Caco-2 (cell line): Measurements from ENCODE around the gene SRD5A2. TPM values are rescaled to one million over a fixed set of nuclear protein-coding genes. Genes with fewer than 3 reads are reported as not detected.

Experiments
- BruUV-seq: library from RNA; stranded (reverse); fragments of 400-500 nt; replicated peaks from 2 replicates; lab custom pipeline; 2021; lab: Mats Ljungman, UMichigan
- CTCF ChIA-PET: fragments of 300-600 bp; sonication (Branson Sonifier 250); formaldehyde crosslinking; loops from one replicate; lab custom pipeline; 2022; ENCODE audit warnings: antibody characterized with exemption; lab: Charles Lee
- POLR2A ChIA-PET: fragments of 300-600 bp; sonication (Branson Sonifier 250); formaldehyde crosslinking; loops from one replicate; lab custom pipeline; 2022; ENCODE audit warnings: antibody characterized with exemption; lab: Charles Lee
- DNase-seq, 2 experiments: peaks; one replicate each; pipeline versions ENCODE4 v3.0.0 to v3.0.0-alpha.2; 2020 to 2022
- H3K27me3 ChIP-seq: replicated peaks from 2 replicates; pipeline ENCODE4 v1.6.0; 2011; ENCODE audit warnings: low read length; ENCODE audit not compliant: control insufficient read depth, insufficient read depth
- H3K36me3 ChIP-seq: 2 replicates; pipeline ENCODE4 v1.5.1; 2011; ENCODE audit warnings: low read length; ENCODE audit not compliant: control insufficient read depth, insufficient read depth
- H3K4me1 ChIP-seq: fragments of 250-450 bp; sonication (Bioruptor Pico); 2 replicates; pipeline ENCODE4 v1.5.1; 2020; ENCODE audit warnings: mild to moderate bottlenecking
- H3K4me3 ChIP-seq: 2 replicates; pipeline ENCODE4 v1.5.1; 2011; ENCODE audit warnings: low read depth, mild to moderate bottlenecking, control low read depth, low read length
- H3K9me3 ChIP-seq: fragments of 250-450 bp; sonication (Bioruptor Pico); 2 replicates; pipeline ENCODE4 v1.5.1; 2020; ENCODE audit warnings: mild to moderate bottlenecking, moderate library complexity
- H3K27ac Mint-ChIP-seq: one replicate; pipeline ENCODE4 v1.8.0; 2022; ENCODE audit warnings: mixed read lengths; ENCODE audit not compliant: unreplicated experiment
- H3K27me3 Mint-ChIP-seq: one replicate; pipeline ENCODE4 v1.8.0; 2022; ENCODE audit warnings: mixed read lengths; ENCODE audit not compliant: insufficient read depth, unreplicated experiment
- H3K36me3 Mint-ChIP-seq: one replicate; pipeline ENCODE4 v1.8.0; 2022; ENCODE audit warnings: mild to moderate bottlenecking, mixed read lengths; ENCODE audit not compliant: insufficient read depth, unreplicated experiment
- H3K4me1 Mint-ChIP-seq: one replicate; pipeline ENCODE4 v1.8.0; 2022; ENCODE audit warnings: low read depth, mixed read lengths; ENCODE audit not compliant: unreplicated experiment
- H3K4me3 Mint-ChIP-seq: one replicate; pipeline ENCODE4 v1.8.0; 2022; ENCODE audit warnings: mild to moderate bottlenecking, moderate library complexity, mixed read lengths; ENCODE audit not compliant: unreplicated experiment
- H3K9me3 Mint-ChIP-seq: one replicate; pipeline ENCODE4 v1.8.0; 2022; ENCODE audit warnings: mixed read lengths; ENCODE audit not compliant: unreplicated experiment
- intact Hi-C: fragments of 100-400 bp; cut with micrococcal nuclease; formaldehyde crosslinking; loops from one replicate; pipeline ENCODE4 v1.10.0; 2022; ENCODE audit not compliant: unreplicated experiment
- total RNA-seq: library from RNA; stranded (reverse); gene quantifications from 2 replicates; pipeline ENCODE4 v1.2.3, GENCODE V29; 2022
- TF ChIP-seq, protein P1 (sequence below), 2 experiments: fragments of 200-600 bp in 1 of 2; IDR thresholded peaks; 1 replicate in 1 of 2; 2 replicates in 1 of 2; pipeline versions ENCODE4 v1.5.1 to v1.8.0; 2011 to 2022; ENCODE audit warnings: antibody characterized with exemption in 1 of 2, control low read depth in 1 of 2, inconsistent platforms in 1 of 2, low read depth in 1 of 2, low read length in 1 of 2, mild to moderate bottlenecking in 1 of 2, moderate library complexity in 1 of 2; ENCODE audit not compliant: insufficient read depth in 1 of 2, severe bottlenecking in 1 of 2, unreplicated experiment in 1 of 2

The SRD5A2 gene
- total RNA-seq, 1 experiment from 2014 or later, result not detected

DNA sequence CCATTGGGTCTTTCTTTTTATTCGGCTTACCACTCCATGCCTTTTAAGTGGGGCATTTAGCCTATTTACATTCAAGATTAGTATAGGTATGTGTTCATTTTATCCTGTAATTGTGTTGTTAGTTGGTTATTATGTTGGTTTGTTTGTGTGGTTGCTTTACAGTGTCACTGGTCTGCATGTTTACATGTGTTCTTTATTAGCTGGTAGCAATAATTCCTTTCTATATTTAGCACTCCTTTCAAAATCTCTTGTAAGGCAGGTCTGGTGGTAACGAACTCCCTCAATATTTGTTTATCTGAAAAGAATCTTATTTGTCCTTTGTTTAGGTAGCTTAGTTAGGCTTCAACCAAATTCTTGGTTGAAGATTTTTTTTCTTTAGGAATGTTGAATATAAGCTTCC, 97.5 kb downstream of the SRD5A2 start:
- ChIA-PET CTCF (no interaction called here), POLR2A (no interaction called here)
- Histone ChIP-seq H3K4me1 (no peaks in the 10 kb centered on the region), H3K4me3 (no peak overlapping the region), H3K36me3 (no peaks in the 10 kb centered on the region), H3K9me3 (no peaks in the 10 kb centered on the region), H3K27me3 (no peaks in the 10 kb centered on the region)
- DNase-seq, result no peak
- H3K27ac Mint-ChIP-seq, result no peak overlapping the region
- H3K36me3 Mint-ChIP-seq, result no peaks in the 10 kb centered on the region
- H3K9me3 Mint-ChIP-seq, result no peaks in the 10 kb centered on the region
- intact Hi-C loops, result no loop called here
- BruUV-seq, result no TSS peak
- peaks cover 4% of the 10 kb centered on the region for H3K27me3 Mint-ChIP-seq
- H3K4me3 Mint-ChIP-seq, result no peak overlapping the region
- H3K4me1 Mint-ChIP-seq, result no peaks in the 10 kb centered on the region
- TF ChIP-seq, protein P1, sequence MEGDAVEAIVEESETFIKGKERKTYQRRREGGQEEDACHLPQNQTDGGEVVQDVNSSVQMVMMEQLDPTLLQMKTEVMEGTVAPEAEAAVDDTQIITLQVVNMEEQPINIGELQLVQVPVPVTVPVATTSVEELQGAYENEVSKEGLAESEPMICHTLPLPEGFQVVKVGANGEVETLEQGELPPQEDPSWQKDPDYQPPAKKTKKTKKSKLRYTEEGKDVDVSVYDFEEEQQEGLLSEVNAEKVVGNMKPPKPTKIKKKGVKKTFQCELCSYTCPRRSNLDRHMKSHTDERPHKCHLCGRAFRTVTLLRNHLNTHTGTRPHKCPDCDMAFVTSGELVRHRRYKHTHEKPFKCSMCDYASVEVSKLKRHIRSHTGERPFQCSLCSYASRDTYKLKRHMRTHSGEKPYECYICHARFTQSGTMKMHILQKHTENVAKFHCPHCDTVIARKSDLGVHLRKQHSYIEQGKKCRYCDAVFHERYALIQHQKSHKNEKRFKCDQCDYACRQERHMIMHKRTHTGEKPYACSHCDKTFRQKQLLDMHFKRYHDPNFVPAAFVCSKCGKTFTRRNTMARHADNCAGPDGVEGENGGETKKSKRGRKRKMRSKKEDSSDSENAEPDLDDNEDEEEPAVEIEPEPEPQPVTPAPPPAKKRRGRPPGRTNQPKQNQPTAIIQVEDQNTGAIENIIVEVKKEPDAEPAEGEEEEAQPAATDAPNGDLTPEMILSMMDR (IDR thresholded peaks at IDR 0.05; ENCODE audit: insufficient read depth in 1 of 2, low read depth in 1 of 2, low read length in 1 of 2, severe bottlenecking in 1 of 2, unreplicated experiment in 1 of 2), result no peak

DNA sequence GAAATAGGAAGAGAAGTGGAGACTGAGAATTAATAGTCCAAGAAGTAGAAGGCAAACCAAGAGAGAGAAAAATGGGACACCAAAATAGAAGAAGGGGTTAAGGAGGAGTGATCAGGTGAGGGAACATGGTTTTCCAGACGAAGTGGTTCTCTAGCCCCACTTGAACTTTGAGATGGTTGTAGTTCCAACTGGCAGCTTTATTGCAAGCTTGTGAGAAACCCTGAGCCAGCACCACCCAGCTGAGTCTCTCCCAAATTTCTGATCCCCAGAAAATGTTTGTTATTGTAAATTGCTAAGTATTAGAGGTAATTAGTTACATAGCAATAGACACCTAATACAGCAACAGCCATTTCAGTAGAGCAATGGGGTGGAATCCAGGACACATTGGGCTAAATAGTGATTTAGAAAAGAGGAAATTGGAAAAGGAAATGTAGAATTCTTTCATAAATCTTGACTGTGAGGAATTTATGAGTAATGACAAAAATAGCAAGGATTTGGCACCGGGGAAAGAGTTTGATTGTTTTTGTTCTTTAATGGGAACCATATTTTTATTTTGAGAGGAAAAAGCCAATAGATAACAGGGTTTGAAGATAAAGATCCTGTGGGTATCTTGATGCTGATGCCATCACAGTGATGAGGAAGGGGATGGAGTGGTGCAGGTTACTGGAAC, 104.1 kb downstream of the SRD5A2 start:
- Histone ChIP-seq H3K9me3 (no peaks in the 10 kb centered on the region), H3K27me3 (no peaks in the 10 kb centered on the region), H3K36me3 (no peaks in the 10 kb centered on the region), H3K4me1 (no peaks in the 10 kb centered on the region), H3K4me3 (no peak overlapping the region)
- BruUV-seq, result no TSS peak
- TF ChIP-seq, protein P1 (IDR thresholded peaks at IDR 0.05; ENCODE audit: insufficient read depth in 1 of 2, low read depth in 1 of 2, low read length in 1 of 2, severe bottlenecking in 1 of 2, unreplicated experiment in 1 of 2), result no peak
- Mint-ChIP-seq H3K9me3 (peaks cover 14% of the 10 kb centered on the region), H3K4me3 (no peak overlapping the region), H3K27me3 (no peaks in the 10 kb centered on the region), H3K4me1 (peaks cover 7% of the 10 kb centered on the region), H3K27ac (no peak overlapping the region), H3K36me3 (no peaks in the 10 kb centered on the region)
- intact Hi-C loops, result no loop called here
- CTCF ChIA-PET, result interaction anchor here (1.1 kb wide), 1 partner anchor 12 kb away, joined by 3 read pairs; no protein-coding TSS in a partner anchor
- DNase-seq, result no peak
- POLR2A ChIA-PET, result no interaction called here

DNA sequence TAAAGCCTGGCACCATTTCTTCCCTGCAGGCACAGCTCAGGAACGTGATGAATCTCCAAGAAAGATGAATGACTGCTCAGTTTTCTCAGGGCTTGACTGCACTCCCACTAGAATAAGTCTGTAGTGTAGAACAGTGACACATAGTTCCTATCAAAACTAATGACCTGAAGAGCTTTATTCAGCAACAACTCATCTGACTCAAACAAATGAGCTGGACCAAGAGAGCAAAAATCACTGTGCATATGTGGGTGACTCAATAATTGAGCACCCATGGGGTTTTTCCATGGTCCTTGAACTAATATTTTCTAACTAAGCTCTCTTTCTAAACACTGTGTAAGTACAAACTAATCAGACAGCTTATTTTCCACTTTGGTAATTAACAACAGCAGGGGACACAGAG, 105.0 kb downstream of the SRD5A2 start:
- Histone ChIP-seq H3K9me3 (no peaks in the 10 kb centered on the region), H3K36me3 (no peaks in the 10 kb centered on the region), H3K27me3 (no peaks in the 10 kb centered on the region), H3K4me1 (no peaks in the 10 kb centered on the region), H3K4me3 (no peak overlapping the region)
- H3K4me3 Mint-ChIP-seq, result no peak overlapping the region
- intact Hi-C loops, result no loop called here
- no peaks in the 10 kb centered on the region for H3K27me3 Mint-ChIP-seq
- ChIA-PET CTCF (interaction anchor here (1.1 kb wide), 1 partner anchor 13 kb away, joined by 3 read pairs; no protein-coding TSS in a partner anchor), POLR2A (no interaction called here)
- TF ChIP-seq, protein P1 (IDR thresholded peaks at IDR 0.05; ENCODE audit: insufficient read depth in 1 of 2, low read depth in 1 of 2, low read length in 1 of 2, severe bottlenecking in 1 of 2, unreplicated experiment in 1 of 2), result no peak
- no peak overlapping the region for H3K27ac Mint-ChIP-seq
- no peaks in the 10 kb centered on the region for H3K36me3 Mint-ChIP-seq
- BruUV-seq, result no TSS peak
- peaks cover 7% of the 10 kb centered on the region for H3K4me1 Mint-ChIP-seq
- H3K9me3 Mint-ChIP-seq, result peaks cover 15% of the 10 kb centered on the region
- no peak for DNase-seq
